Measurements from ENCODE around the gene NFATC4.
A peak's percentile ranks its signal among the peaks of the same experiment; 100 is the strongest.
"Not testable (repeated sequence)": the region's sequence is repeated elsewhere in the genome, so short reads cannot be mapped to it uniquely, and the experiment has no call there.

The NFATC4 gene

DNA sequence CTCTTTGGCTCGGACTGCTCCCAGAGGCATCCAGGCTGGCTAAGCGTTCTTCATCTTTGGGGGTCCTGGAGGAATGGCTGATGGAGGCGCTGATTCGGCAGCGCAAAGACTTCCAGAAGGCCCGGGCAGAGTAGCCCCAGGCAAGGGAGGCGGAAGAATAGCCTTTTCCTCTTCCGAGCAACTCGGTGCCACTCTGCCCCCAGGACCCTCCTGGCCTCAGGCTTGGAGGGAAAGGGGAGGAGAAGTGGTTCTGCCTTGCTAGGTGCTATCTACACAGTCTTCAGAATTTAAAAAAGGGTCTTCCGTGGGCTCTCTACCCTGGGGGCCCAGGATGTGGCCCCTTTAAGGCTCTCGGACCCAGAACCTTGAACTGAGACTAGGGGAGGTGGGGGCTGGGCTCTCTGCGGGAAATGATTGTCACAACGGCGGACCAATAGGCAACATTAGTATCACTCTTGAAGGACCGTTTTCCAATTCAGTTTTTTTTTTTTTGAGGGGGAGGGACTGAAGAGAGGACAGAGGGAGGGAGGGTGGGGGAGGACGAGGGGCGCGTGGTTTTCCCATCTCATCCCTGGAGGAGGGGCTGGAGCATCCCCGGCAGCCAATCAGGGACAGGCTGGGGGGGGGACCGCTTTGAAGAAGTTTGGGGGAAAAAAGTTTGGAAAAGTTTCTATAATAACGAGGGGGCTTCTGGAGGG, at the start of gene NFATC4:
TSS of gene NFATC4 (plus strand) at position 671 of the 698 bp plus-strand sequence. CDS start 157 bp downstream, outside the sequence.
- DNase-seq (ENCODE audit: low read depth in 2 of 2), result no peak

DNA sequence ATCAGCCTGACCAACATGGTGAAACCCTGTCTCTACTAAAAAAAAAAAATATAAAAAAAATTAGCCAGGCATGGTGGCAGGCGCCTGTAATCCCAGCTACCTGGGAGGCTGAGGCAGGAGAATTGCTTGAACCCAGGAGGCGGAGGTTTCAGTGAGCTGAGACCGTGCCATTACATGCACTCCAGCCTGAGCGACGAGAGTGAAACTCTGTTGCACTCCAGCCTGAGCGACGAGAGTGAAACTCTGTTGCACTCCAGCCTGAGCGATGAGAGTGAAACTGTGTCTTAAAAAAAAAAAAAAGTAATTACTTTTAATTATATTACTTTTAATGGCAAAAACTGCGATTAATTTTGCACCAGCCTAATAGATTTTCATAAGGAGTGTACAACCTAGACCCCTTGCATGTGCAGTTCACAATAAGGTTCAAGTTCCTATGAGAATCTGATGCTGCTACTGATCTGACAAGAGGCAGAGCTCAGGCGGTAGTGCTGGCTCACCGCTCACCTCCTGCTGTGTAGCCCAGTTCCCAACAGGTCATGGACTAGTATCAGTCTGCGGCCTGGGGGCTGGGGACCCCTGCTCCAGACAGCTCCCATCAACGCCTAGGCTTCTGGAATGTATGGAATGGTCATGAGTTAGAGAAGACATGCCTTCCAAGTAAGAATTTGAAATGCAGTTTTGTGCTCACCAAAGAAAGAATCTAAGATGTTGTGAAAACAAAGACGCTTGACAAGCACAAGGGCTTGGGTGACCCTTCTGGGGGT, 46.6 kb upstream of the NFATC4 start:
- no peak for DNase-seq (ENCODE audit: low read depth in 2 of 2)

DNA sequence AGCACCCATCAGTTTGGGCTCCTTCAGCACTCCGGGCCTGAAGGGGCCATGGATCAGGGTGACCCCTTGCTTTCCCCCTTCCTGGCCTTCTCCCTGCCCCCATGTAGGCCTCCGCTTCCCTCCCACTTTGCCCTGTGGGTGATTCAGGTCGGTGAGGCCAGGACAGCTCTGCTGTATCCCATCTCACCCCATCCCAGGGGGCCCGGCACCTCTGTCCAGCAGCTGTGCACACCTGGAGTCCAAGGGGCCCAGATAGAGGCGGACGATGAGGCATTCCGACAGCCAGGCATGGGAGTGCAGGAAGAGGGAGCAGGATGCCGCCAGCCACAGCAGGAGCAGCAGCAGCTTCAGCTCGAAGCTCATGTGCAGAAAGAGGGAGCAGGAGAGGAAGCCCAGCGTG, 45.3 kb upstream of the NFATC4 start:
- DNase-seq (ENCODE audit: low read depth in 2 of 2), result no peak

DNA sequence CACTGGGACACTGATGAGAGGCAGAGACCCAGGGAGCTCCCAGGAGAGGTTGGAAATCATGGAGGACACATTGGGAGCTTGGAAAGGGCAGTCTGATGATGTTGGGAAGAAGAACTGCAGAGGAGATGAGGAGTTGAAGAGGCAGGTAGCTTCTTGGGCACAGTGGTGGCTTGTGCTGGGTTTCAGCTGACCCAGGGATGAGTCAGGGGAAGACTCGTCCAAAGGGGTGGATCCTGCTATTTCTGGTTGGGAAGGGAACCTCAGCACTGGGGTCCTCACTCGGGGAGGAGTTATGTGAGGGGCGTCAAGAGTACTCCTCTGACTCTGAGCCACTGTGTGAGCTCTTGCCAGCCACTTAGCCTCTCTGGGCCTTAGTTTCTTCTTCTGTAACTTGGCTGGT, 44.6 kb upstream of the NFATC4 start:
- no peak for DNase-seq (ENCODE audit: low read depth in 2 of 2)

DNA sequence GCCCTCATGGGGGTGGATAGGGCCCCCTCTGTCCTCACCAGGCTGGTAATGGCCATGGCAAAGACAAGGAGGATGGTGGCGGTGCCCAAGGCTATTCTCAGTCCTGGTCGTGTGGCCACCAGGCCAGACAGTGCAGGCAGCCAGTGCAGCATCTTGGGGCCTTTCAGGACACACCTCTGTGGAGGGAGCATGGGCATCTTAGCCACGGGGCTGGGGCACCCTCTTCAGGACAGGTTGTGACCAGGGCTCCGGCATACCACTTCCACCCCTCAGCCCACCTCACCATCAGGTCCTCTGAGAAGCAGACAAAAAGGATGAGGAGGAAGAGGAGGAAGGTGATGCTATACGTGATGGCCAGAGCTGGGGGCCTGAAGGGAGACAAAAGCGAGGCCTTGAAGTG, 44.0 kb upstream of the NFATC4 start:
- no peak for DNase-seq (ENCODE audit: low read depth in 2 of 2)

DNA sequence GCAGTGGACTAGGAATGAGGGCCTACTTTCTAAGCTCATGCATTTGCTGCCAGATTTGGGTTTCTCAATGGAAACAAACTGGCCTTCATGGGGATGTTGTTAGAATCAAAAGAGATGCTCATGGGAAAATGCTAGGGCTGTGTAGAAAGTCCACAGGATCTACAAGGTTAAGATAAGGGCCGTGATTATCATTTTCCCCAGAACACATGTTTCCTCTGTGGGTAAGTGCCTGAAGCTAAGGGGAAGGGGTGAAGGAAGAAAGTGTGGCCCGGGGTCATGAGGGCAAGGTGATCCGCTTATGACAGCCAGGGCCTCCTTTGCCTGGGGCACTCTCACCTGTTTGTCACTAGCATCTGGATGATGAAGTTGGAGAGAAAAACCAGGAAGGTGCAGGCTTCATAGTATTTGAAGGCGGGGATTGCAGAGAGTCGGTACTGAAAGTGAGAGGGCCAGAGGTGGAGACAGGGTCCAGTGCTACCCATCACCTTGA, 42.9 kb upstream of the NFATC4 start:
- DNase-seq (ENCODE audit: low read depth in 2 of 2), result no peak

DNA sequence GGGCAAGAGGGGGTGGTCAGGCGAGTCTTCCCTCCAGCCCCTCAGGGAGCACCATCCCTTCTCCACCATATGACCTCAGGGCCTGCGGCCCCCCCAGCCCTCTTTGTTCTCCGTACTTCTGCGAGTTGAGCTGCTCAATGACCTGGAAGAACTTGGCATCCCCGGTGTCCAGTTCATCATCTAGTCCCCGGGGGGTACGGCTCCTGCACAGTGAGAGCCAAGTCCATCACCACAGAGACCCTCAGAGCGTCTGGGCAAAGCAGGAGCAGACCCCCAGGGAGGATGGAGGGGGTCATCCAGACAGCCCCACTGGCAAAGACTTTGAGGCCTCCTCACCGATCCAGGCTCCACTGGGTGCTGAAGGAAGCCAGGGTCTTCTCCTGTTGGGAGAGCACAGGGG, 42.0 kb upstream of the NFATC4 start:
- DNase-seq (ENCODE audit: low read depth in 2 of 2), result no peak

DNA sequence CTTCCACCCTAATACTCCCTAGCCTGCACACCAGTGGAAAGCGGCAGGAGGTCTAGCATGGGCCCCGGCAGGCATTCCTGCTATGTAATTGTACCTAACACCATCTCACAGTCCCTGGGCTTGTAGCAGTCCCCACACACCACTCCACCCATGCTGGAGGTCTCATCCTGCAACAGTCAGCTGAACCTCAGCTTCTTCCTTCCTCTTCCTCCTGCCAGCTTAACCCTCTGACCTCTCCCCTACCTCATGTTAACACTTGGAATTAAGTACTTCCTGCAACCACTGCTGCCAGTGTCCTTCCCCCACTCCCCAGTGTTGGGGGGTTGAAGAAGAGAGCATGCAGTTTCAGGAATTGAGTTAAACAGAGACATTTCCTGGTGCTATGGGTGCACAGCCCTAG, 40.7 kb upstream of the NFATC4 start:
- no peak for DNase-seq (ENCODE audit: low read depth in 2 of 2)

DNA sequence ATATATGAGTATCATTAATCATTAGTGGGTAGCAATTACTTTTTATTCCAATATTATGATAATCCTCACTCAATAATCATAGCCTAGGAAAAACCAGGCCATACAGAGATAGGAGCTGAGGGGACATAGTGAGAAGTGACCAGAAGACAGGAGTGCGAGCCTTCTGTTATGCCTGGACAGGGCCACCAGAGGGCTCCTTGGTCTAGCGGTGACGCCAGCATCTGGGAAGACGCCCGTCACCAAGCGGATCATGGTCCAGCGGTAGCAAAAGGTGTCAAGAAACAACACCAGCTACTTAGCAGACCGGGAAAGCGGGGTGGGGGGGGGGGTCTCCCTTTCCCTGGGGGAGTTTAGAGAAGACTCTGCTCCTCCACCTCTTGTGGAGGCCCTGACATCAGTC, 40.1 kb upstream of the NFATC4 start:
- DNase-seq (ENCODE audit: low read depth in 2 of 2), result not testable (repeated sequence)

DNA sequence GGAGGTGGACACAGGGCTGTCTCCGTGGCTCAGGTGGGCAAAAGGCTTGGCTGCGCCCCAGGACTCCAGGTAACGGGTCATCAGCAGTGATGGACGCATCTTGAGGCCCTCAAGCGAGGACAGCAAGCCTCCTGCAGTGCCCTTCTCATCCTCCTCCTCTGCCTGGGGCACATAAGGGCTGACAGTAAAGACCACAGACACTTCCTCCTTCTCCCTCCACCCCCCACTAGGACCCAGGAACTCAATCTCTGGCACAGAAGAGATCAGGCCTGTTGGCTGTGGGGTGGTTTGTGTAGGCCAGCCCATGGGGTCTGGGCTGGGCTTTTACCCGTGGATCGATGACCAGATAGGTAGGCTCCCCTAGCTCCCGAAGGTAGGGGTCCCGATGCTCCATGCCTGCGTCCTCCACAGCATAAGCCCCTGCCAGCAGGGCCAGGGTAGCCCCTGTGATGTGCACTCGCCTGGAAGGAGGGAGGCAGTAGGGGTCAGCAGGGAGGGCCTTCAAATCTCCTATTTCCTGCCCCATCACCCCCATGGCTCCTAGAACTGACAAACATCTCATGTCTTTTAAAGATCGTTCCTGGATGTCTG, 38.8 kb upstream of the NFATC4 start:
- no peak for DNase-seq (ENCODE audit: low read depth in 2 of 2)

DNA sequence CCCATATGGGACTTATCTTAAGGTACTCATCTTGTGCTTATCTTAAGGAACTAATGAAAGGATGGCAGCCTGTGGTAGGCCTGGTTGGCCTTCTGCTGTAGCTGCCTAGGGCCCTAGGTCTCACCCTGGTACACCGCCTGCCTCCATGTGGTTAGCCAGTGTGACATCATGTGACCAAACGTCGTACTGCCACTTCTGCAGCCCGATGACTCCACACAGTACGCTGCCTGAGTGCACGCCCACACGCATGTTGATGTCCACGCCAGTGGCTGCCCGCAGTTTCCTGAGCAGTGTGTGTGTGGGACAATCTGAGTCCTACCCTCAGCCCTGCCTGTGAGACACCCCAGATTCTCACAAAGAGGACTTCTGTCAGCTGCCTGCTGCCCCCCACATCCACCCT, 38.2 kb upstream of the NFATC4 start:
- peak; percentile 54 to 70 for DNase-seq (ENCODE audit: low read depth in 2 of 2)

DNA sequence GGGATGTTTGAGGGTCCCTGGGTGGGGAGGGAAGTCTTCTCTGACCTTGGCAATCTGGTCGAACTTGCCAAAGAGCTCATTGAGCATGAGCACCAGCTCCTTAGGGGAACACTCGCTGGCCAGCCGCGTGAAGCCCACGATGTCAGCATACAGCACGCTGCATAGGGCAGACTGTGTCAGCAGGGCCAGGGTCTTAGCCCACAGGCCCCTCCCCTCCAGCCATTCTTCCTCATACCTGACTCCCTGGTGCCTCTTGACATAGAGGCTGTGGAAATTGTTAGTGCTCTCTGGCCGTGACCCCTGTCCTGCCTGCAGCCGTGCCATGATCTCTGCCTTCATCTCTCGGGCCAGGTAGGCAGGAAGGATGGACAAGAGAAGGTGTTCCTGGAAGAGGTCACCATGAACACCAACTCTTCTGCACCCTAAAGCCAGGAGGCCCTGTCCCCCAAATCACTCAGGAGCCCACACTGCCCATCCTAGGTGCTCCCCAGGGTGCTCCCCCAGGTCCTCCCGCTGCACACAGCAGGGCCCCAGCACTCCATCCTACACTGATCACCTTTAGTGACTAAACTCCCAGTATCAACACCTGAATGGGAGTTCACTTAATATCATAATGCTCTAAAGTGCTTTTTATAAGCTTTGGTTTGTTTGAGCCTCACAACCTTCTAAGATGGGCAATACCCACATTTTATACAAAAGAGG, 36.9 kb upstream of the NFATC4 start:
- no peak for DNase-seq (ENCODE audit: low read depth in 2 of 2)

DNA sequence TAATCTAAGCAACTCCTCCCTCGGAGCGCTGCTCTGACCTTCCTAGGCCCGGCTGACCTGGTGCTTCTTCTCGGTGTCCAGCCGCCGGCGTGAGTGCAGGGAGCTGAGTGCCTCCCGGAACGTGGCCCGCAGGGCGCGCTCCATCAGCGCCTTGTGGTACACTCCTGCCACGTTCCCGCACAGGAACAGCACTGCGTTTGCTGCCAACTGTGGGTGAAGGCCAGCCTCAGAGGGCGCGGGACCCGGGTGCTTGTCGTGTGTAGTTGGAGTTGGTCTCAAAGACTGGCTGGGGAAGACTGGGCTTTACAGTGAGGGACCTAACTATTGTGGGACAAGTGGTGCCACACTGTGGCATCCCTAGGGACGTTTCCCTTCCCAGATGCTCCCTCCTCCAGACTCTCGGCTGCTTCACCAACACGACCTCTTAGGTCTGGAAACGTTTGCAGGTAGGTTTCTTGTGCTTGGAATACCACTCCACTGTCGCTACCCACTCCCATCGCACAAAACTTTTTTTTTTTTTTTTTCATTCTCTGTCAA, 36.2 kb upstream of the NFATC4 start:
- no peak for DNase-seq (ENCODE audit: low read depth in 2 of 2)

DNA sequence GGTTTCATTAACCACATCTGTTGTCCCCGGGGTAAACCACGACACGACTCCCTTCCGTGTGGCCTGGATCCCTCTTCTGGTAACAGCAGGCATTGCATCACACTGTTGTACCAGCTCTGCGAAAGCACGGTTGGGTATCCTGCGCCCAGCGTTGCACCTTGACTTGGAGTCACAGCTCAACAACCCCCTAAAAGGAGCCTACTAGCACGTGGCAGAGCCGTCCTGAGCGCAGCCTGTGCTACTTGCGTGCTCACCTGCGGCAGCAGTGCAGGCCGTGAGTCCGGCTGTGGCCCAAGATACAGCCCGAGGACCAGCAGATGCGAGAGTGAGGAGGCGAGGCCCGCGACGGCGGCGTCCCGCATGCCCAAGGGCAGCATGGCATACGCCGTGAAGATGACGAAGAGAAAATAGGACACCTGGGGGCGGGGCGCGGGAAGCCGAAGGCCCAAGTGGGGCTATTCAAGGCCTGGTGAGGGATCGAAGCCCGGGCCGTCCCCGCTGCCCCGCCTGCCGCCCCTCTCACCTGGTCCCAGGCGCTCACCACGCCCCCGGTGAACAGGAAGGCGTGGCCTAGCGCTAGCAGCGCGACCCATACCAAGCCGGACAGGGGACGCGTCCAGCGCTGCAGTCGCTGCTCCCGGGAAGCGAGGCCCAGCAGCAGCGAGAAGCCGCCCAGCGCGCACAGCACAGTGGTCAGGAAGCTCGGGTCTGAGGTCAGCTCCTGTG, 35.6 kb upstream of the NFATC4 start:
- DNase-seq (ENCODE audit: low read depth in 2 of 2), result peak; percentile 65 to 68

DNA sequence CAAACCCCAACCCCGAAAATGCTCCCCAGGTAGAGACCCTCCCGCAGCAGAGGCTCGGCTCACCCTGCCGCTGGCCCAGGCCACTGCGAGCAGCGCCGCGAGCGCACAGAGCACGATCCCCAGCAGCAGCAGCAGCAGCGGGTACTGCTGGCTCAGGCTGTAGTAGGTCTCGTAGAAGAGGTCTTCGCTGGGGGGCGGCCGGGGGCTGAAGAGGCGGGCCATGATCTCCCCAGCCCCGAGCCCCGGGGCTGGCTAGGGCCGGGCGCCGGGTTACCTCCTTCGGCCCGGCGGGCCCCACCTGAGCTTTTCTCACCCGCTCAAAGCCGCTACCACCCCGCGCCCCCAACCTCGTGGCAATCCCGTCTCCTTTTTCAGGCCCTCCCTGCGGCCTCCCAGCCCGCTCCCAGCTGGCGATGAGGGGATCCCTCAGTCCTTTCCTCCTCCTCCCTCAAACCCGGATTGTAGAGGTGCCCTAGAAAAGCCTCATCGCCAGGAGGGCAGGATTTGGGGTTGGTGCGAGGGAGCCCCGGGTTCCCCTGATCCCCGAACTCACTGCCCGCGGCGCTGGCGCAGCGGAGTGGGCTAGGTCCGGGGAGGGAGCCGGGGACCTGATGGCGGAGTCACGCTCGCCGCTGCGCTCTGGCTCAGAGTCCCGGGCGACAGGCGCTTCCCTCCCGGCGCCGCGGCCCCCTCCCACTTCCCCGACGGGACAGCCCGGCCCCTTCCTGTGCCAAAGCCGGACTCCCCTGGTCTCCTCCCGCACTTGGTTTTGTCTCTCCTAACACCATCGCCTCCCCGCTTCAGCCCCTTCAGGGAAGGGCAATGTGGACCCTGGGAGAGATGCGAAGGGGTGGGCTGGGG, 33.3 kb upstream of the NFATC4 start, which contains the start of gene ADCY4:
TSS of gene ADCY4 (minus strand) at position 641 of the 861 bp plus-strand sequence. CDS start at position 222, 419 bp downstream.
- no peak for DNase-seq (ENCODE audit: low read depth in 2 of 2)

DNA sequence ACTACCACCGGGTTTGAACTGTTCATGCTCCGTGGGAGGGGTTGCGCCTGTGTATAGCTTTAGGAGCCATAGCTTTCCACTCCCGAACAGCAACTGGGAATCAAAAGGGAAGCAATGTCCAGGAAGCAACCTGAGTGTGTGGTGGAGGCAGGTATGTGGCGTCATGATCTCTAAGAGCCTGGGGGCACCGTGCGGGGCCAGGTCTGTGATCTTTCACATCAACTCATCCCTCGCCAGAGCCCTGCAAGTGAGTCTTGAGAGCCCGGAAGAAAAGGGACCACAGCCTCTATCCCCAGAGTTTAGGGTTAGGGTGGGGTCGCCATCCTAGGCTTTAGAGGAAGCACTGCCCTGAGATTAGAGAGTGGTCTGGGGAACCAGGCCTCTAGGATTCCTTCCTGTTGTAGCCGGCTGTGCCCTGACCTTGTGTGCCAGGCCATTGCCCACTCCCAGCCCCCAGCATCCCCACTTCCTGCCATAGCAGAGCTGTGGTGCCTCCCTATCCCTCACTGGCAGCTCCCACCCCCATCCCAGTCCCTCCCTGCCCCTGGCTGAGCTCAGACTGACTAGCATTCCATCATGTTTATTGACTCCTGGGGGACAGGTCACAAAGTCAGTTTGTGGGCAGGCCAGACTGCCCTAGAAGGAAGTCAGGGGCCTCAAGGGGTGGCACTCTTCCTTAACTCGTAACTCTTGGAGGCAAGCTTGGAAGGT, 32.4 kb upstream of the NFATC4 start:
- no peak for DNase-seq (ENCODE audit: low read depth in 2 of 2)

DNA sequence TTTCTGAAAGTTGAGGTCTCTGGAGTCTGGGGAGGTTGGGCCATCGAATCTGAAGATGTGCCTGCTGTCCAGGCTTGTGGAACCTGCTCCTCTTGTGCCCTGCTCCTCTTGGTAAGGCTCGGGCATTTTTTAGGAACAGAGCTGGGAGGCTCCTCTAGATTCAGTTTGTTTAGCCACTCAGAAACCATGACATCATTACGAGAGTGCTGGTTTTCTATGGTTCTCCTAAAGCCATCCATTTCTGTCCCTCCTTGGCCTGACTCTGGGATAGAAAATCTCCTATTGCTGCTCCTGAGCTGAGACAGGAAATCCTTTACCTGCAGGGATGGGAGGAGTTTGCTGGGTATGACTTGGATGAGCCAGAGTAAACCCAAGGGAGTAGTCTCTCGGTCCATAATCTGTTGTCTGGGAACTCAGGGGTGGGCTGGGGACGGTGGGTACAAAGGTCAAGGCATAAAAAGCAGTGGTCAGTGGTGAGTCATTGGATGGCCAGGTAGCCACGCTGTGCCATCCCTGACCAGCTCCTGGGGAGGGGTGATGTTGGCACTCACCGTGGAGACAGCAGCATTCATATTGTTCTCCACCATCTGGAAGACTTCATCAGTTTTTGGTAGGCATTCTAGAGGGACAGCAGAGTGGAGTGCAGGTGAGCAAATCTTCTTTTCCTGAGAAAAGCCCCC, 30.7 kb upstream of the NFATC4 start:
- no peak for DNase-seq (ENCODE audit: low read depth in 2 of 2)

DNA sequence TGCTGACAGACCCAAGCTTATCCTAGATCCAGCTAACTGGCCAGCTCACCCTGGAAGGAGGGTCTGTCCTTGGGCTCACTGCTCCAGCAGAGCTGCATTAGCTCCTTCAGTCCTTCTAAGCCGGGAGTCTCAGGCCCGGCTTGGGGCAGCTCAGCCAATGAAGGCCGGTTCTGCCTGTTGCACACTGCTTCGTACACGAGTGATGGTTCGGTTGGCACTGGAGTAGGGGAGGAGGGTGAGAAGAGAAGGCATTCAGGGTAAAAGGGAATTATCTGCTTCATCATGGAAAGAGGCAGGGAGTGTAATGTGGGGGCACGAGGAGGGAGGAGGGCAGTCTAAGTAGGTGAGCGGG, 30.2 kb upstream of the NFATC4 start:
- DNase-seq (ENCODE audit: low read depth in 2 of 2), result no peak

DNA sequence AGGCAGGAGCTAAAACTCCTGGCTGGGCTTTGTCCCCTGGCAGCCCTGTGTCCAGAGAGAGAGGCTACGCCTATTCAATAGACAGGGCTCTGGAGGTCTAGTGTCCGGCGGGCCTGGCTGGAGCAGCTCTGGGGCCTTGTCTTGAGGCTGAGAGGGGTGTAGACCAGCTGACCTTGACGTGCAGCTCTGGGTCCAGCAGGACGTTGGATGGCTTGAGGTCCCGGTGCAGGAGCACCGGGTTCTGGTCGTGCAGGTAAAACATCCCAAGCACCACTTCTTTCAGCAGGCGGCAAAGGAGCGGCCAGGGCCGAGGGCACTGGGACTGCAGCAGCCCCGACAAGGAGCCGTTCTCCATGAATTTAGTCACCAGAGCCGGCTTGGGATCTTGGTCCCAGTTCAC, 29.1 kb upstream of the NFATC4 start:
- DNase-seq (ENCODE audit: low read depth in 2 of 2), result no peak
